ENCODE results near the gene DUSP19.

DNA sequence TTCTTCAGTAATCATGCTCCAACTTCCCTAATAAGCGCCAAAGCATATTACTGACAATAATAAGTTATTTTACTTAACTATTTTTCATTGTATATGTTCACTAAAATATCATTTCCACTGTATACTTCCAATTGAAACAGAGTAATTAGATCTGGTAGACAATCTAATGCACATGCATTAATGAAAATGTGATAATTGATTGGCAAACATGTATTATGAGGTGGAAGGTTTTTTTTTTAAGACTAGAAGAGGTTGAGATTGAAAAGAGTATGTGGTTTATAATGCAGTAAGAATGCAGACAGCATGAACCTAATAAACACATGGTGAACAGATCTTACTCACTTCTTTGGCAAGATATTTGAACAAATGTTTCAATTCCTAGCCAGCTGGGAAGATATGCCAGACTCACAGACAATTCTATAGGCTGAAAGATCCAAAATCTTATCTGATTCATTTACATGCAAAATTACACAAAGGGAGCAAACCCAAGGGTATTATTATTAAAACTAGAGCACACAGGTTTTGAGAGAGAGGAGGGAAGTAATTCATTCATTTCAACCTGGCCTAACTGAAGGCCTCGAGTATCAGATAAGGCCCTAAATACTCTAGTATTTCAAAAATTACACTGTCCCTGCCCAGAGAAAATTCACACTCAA is 43.1 kb upstream of the DUSP19 start:
- TF ChIP-seq, protein P1, sequence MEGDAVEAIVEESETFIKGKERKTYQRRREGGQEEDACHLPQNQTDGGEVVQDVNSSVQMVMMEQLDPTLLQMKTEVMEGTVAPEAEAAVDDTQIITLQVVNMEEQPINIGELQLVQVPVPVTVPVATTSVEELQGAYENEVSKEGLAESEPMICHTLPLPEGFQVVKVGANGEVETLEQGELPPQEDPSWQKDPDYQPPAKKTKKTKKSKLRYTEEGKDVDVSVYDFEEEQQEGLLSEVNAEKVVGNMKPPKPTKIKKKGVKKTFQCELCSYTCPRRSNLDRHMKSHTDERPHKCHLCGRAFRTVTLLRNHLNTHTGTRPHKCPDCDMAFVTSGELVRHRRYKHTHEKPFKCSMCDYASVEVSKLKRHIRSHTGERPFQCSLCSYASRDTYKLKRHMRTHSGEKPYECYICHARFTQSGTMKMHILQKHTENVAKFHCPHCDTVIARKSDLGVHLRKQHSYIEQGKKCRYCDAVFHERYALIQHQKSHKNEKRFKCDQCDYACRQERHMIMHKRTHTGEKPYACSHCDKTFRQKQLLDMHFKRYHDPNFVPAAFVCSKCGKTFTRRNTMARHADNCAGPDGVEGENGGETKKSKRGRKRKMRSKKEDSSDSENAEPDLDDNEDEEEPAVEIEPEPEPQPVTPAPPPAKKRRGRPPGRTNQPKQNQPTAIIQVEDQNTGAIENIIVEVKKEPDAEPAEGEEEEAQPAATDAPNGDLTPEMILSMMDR (conservative IDR thresholded peaks at IDR 0.05): no peak
- no peak for TF ChIP-seq ZFX (IDR thresholded peaks at IDR 0.05)

Data from C4-2B (cell line).